Activated T-cell treated with anti-CD3 and anti-CD28 coated beads, Interleukin-2, amount 50 U/mL, for 24 hours (primary cell): ENCODE measurements around the gene TADA2B.

ENCODE experiments used
- DNase-seq: peaks from one replicate; pipeline ENCODE4 v3.0.0-alpha.2; 2020
- H3K27ac Mint-ChIP-seq: 2 replicates; pipeline ENCODE4 v1.8.0; 2020; ENCODE audit warnings: mild to moderate bottlenecking, mixed read lengths
- H3K27me3 Mint-ChIP-seq: 2 replicates; pipeline ENCODE4 v1.8.0; 2020; ENCODE audit warnings: mixed read lengths
- H3K36me3 Mint-ChIP-seq: 2 replicates; pipeline ENCODE4 v1.8.0; 2020; ENCODE audit warnings: low read depth, mixed read lengths
- H3K4me1 Mint-ChIP-seq: 2 replicates; pipeline ENCODE4 v1.8.0; 2020; ENCODE audit warnings: low read depth, mixed read lengths
- H3K4me3 Mint-ChIP-seq: 2 replicates; pipeline ENCODE4 v1.8.0; 2020; ENCODE audit warnings: mild to moderate bottlenecking, moderate library complexity, mixed read lengths
- H3K9me3 Mint-ChIP-seq: 2 replicates; pipeline ENCODE4 v1.8.0; 2020; ENCODE audit warnings: mixed read lengths

TADA2B gene

GRCh38 chr4:7052923-7053715 lies 9.9 kb downstream of the TADA2B start:
- H3K27me3 Mint-ChIP-seq = no peaks in the 10 kb centered on the region
- DNase-seq = no peak
- peaks cover 68% of the 10 kb centered on the region for H3K36me3 Mint-ChIP-seq
- no peak overlapping the region for H3K4me3 Mint-ChIP-seq
- peaks cover 41% of the 10 kb centered on the region for H3K4me1 Mint-ChIP-seq
- no peaks in the 10 kb centered on the region for H3K9me3 Mint-ChIP-seq
- H3K27ac Mint-ChIP-seq = peak overlapping the region; percentile 85

GRCh38 chr4:7054106-7054880 lies 11.1 kb downstream of the TADA2B start:
- Mint-ChIP-seq H3K9me3 (no peaks in the 10 kb centered on the region), H3K27me3 (no peaks in the 10 kb centered on the region), H3K4me1 (peaks cover 44% of the 10 kb centered on the region), H3K4me3 (no peak overlapping the region), H3K27ac (peak overlapping the region; percentile 85), H3K36me3 (peaks cover 75% of the 10 kb centered on the region)
- DNase-seq = no peak

DNA sequence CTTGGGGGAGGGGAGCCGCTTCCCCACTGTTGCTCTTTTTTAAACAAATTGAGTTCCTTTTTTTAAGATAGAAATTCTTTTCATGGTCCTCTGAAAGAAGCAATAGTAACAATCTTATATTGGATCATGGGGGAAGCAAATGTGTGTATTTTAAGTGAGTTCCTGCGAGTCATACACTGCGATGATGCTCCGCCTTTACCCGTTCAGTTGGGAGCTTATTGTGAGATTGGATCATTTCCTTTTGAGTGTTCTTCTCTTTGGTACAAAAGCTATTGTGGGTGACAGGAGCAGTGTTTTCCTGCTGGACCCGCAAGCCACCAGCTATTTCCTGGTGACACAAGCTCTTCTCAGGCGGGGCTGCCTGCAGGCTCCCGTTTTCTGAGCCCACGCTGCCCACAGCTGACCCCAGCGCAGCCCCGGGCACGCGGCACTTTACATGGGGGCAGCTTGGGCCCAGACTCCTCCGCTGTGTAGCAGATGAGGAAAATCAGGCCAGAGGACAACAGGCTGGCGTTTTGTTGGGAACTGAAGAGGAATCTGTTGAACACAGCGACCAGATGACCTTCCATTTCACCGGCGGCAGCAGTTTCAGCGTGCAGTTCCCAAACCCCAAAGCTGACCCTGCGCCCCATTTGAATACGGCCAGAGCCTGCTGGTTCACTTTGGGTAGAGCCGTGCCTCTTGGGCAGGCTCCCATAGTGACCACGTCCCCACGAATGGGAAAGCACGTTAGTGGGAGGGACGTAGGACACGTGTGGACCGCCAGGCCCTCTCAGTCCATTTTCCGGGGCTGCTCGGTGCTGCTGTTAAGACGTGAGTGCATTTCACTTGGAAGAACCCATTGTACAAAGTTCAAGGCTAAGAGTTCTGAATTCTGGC lies 12.2 kb downstream of the TADA2B start:
- no peaks in the 10 kb centered on the region for H3K27me3 Mint-ChIP-seq
- H3K4me3 Mint-ChIP-seq = no peak overlapping the region
- H3K9me3 Mint-ChIP-seq = no peaks in the 10 kb centered on the region
- peak overlapping the region; percentile 72 for H3K27ac Mint-ChIP-seq
- peaks cover 82% of the 10 kb centered on the region for H3K36me3 Mint-ChIP-seq
- DNase-seq = no peak
- peaks cover 35% of the 10 kb centered on the region for H3K4me1 Mint-ChIP-seq

DNA sequence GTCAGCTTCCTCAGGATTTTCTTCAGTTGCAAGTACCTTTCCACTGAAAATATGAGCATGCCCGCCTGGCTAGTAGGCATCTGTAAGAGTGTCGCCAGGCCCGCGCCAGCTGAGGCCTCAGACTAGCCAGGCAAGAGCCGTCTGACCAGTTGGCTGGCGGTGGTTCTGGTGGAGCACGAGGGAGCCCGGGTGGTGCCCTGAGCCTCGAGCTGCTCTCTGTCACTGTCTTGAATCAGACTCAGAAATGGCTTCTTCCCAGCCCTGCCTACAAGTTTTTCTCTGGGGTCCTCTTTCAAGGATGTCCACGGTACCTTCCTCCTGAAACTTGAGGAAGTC lies 12.8 kb downstream of the TADA2B start:
- Mint-ChIP-seq H3K4me3 (no peak overlapping the region), H3K9me3 (no peaks in the 10 kb centered on the region), H3K27me3 (no peaks in the 10 kb centered on the region), H3K36me3 (peaks cover 86% of the 10 kb centered on the region), H3K27ac (peak overlapping the region; percentile 72), H3K4me1 (peaks cover 33% of the 10 kb centered on the region)
- no peak for DNase-seq

GRCh38 chr4:7058792-7059191 lies 15.6 kb downstream of the TADA2B start:
- DNase-seq = no peak
- Mint-ChIP-seq H3K27ac (peak overlapping the region; percentile 53), H3K4me3 (no peak overlapping the region), H3K4me1 (peaks cover 19% of the 10 kb centered on the region), H3K36me3 (peaks cover 97% of the 10 kb centered on the region), H3K9me3 (no peaks in the 10 kb centered on the region), H3K27me3 (no peaks in the 10 kb centered on the region)

GRCh38 chr4:7059662-7060061 lies 16.5 kb downstream of the TADA2B start:
- Mint-ChIP-seq H3K9me3 (no peaks in the 10 kb centered on the region), H3K36me3 (peaks cover 95% of the 10 kb centered on the region), H3K4me1 (peaks cover 24% of the 10 kb centered on the region), H3K27ac (peak overlapping the region; percentile 33), H3K27me3 (no peaks in the 10 kb centered on the region), H3K4me3 (no peak overlapping the region)
- no peak for DNase-seq

DNA sequence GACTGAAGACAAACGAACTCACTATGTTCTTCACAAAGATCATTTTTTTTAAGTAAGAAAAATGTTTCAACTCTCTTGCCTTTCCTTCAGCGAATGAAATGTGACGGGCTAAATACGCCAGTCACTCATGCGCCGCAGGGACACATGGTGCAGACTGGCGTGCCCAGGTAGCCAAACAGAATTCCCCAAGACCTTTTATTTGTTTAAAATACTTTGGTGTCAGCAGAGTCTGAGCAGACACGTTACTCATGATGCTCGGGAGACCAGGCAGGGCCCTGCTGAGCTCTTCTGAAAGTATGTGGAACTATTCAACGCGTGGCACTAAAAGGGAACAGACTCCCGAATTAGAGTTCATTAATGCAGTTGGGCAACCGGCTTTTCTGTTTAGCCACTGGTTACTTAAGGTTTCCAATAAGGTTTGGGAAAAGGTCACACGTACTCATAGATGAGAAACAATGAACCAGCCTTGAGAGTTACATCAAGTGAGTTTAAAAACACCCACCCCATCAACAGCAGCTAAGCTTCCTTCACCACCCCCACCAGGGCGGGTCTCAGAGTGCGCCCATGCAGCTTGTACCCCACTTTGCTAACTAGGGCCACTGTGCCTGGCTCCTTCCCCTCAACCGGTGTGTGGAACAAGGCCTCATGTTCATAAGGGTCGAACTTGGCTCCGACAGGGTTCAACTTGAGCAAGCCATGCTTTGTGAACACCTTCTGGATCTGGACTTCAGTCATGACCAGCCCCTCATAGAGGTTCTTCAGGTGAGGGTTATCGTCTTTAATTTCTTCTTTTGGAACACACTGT lies 17.4 kb downstream of the TADA2B start:
- Mint-ChIP-seq H3K27me3 (no peaks in the 10 kb centered on the region), H3K4me1 (peaks cover 28% of the 10 kb centered on the region), H3K36me3 (peaks cover 95% of the 10 kb centered on the region), H3K27ac (peak overlapping the region; percentile 72), H3K4me3 (no peak overlapping the region), H3K9me3 (no peaks in the 10 kb centered on the region)
- DNase-seq = no peak

- Mint-ChIP-seq H3K27ac (peak overlapping the region; percentile 68), H3K4me1 (peaks cover 40% of the 10 kb centered on the region), H3K36me3 (peaks cover 96% of the 10 kb centered on the region), H3K9me3 (no peaks in the 10 kb centered on the region), H3K27me3 (no peaks in the 10 kb centered on the region), H3K4me3 (no peak overlapping the region)
- DNase-seq = no peak
Observed at GRCh38 chr4:7061815-7062214, 18.6 kb downstream of the TADA2B start.

GRCh38 chr4:7062816-7063215 lies 19.6 kb downstream of the TADA2B start:
- Mint-ChIP-seq H3K27me3 (no peaks in the 10 kb centered on the region), H3K4me3 (no peak overlapping the region), H3K9me3 (no peaks in the 10 kb centered on the region), H3K4me1 (peaks cover 42% of the 10 kb centered on the region), H3K36me3 (peaks cover 94% of the 10 kb centered on the region), H3K27ac (peak overlapping the region; percentile 85)
- no peak for DNase-seq

GRCh38 chr4:7063362-7063761 lies 20.2 kb downstream of the TADA2B start:
- DNase-seq = no peak
- Mint-ChIP-seq H3K27me3 (no peaks in the 10 kb centered on the region), H3K36me3 (peaks cover 91% of the 10 kb centered on the region), H3K4me1 (peaks cover 42% of the 10 kb centered on the region), H3K27ac (peak overlapping the region; percentile 85), H3K4me3 (no peak overlapping the region), H3K9me3 (no peaks in the 10 kb centered on the region)

- peaks cover 2% of the 10 kb centered on the region for H3K27me3 Mint-ChIP-seq
- H3K4me3 Mint-ChIP-seq = peak overlapping the region; percentile 95
- no peak for DNase-seq
- H3K27ac Mint-ChIP-seq = peak overlapping the region; percentile 96
- H3K9me3 Mint-ChIP-seq = no peaks in the 10 kb centered on the region
- peaks cover 69% of the 10 kb centered on the region for H3K36me3 Mint-ChIP-seq
- peaks cover 51% of the 10 kb centered on the region for H3K4me1 Mint-ChIP-seq
Observed at GRCh38 chr4:7066006-7066405, 22.8 kb downstream of the TADA2B start.

GRCh38 chr4:7066493-7066892 lies 23.3 kb downstream of the TADA2B start:
- H3K36me3 Mint-ChIP-seq = peaks cover 64% of the 10 kb centered on the region
- H3K4me1 Mint-ChIP-seq = peaks cover 51% of the 10 kb centered on the region
- H3K27ac Mint-ChIP-seq = peak overlapping the region; percentile 96
- peaks cover 2% of the 10 kb centered on the region for H3K27me3 Mint-ChIP-seq
- H3K4me3 Mint-ChIP-seq = peak overlapping the region; percentile 95
- H3K9me3 Mint-ChIP-seq = no peaks in the 10 kb centered on the region
- DNase-seq = no peak

- peaks cover 58% of the 10 kb centered on the region for H3K36me3 Mint-ChIP-seq
- no peak for DNase-seq
Observed at GRCh38 chr4:7067126-7067451, 23.9 kb downstream of the TADA2B start.

More at GRCh38 chr4:7067126-7067451, 23.9 kb downstream of the TADA2B start:
- H3K4me3 Mint-ChIP-seq = peak overlapping the region; percentile 95
- H3K27me3 Mint-ChIP-seq = peaks cover 2% of the 10 kb centered on the region
- no peaks in the 10 kb centered on the region for H3K9me3 Mint-ChIP-seq
- H3K27ac Mint-ChIP-seq = peak overlapping the region; percentile 96
- H3K4me1 Mint-ChIP-seq = peaks cover 51% of the 10 kb centered on the region
